ENCODE measurements around the gene NOTUM. TPM values are rescaled to one million over a fixed set of nuclear protein-coding genes. Genes with fewer than 3 reads are reported as not detected.

NOTUM gene
- total RNA-seq, result under 1 TPM; 0.41 to 0.49 TPM

DNA sequence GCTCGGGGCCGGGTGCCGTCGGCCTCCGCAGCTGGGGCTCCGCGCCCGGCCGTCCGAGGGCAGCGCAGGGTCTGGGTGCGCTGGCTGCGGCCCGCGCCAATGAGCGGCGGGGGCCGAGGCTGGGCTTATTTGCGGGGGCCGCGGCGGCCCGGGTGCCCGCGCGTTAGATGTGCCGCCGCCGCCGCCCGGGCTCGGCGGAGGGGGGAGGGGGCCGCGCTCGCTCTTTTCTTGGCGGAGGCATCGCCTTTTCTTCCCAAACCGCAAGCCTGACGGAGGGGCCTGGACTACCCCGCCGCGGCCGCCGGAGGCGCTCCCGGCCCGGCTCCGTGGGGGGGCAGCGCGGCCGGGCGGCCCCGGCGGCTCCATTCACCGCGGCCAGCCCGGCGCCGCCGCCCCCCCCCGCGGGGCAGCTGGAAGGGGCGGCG, at the start of gene NOTUM:
TSS of gene NOTUM (minus strand) at position 101 of the 425 bp plus-strand sequence. CDS start 278 bp downstream, outside the sequence.
- ATAC-seq (no peak), DNase-seq (no peak)
- peaks cover 21% of the 10 kb centered on the region for H3K27me3 Mint-ChIP-seq
- POLR2A ChIA-PET, result interaction anchor here (2.0 kb wide), 1 partner anchor 14 kb away, joined by 4 read pairs; no protein-coding TSS in a partner anchor
- no peaks in the 10 kb centered on the region for H3K36me3 Mint-ChIP-seq (ENCODE audit: low read depth)
- H3K9me3 Mint-ChIP-seq, result no peaks in the 10 kb centered on the region
- H3K27ac Mint-ChIP-seq, result no peak within 1 kb of the TSS
- TF ChIP-seq, protein P1, sequence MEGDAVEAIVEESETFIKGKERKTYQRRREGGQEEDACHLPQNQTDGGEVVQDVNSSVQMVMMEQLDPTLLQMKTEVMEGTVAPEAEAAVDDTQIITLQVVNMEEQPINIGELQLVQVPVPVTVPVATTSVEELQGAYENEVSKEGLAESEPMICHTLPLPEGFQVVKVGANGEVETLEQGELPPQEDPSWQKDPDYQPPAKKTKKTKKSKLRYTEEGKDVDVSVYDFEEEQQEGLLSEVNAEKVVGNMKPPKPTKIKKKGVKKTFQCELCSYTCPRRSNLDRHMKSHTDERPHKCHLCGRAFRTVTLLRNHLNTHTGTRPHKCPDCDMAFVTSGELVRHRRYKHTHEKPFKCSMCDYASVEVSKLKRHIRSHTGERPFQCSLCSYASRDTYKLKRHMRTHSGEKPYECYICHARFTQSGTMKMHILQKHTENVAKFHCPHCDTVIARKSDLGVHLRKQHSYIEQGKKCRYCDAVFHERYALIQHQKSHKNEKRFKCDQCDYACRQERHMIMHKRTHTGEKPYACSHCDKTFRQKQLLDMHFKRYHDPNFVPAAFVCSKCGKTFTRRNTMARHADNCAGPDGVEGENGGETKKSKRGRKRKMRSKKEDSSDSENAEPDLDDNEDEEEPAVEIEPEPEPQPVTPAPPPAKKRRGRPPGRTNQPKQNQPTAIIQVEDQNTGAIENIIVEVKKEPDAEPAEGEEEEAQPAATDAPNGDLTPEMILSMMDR (IDR thresholded peaks at IDR 0.05), result no peak
- CTCF ChIA-PET, result interaction anchor here (1.9 to 3.0 kb wide), 5 partner anchors 12 to 76 kb away, joined by 12 to 121 read pairs (median 16); partner anchors contain the start of genes ASPSCR1, CENPX, DCXR and LRRC45
- intact Hi-C loops (cut with micrococcal nuclease), result no loop called here
- peaks cover 4% of the 10 kb centered on the region for H3K4me1 Mint-ChIP-seq (ENCODE audit: low read depth)
- H3K4me3 Mint-ChIP-seq, result no peak within 1 kb of the TSS

DNA sequence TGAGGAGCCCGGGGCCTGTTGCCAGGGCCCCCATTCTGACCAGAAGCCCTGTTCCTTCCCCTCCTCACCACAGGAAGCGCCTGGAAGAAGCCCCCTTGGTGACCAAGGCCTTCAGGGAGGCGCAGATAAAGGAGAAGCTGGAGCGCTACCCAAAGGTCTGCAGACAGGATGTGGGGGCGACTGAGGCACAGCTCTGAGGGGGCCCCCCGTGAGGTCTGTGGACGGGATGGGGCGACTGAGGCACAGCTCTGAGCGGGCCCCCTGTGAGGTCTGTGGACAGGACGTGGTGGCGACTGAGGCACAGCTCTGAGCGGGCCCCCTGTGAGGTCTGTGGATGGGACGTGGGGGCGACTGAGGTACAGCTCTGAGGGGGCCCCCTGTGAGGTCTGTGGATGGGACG, 48.4 kb upstream of the NOTUM start:
- peak; percentile 67 for DNase-seq

DNA sequence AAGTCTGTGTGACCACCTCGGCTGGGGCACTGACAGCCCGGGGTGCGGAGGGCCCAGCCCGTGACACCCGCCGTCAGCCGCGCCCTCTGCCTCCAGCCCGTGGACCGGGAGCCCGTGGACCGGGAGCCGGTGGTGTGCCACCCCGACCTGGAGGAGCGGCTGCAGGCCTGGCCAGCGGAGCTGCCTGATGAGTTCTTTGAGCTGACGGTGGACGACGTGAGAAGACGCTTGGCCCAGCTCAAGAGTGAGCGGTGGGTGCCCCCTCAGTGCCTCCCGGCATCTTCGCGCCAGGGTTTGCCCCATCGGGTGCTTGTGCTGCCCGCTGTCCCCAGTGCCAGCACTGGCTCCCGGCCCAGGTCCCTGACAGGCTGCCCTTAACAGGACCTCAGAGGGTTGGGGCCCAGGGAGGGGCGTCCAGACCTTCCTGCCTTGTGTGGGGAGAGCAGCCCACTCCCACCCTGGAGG, 48.0 kb upstream of the NOTUM start:
- ATAC-seq (peak; percentile 10), DNase-seq (no peak)
- TF ChIP-seq, protein P1 (IDR thresholded peaks at IDR 0.05), result no peak
- no peak overlapping the region for H3K27ac Mint-ChIP-seq
- no peak overlapping the region for H3K4me3 Mint-ChIP-seq
- H3K4me1 Mint-ChIP-seq (ENCODE audit: low read depth), result peaks cover 6% of the 10 kb centered on the region
- intact Hi-C loops (cut with micrococcal nuclease), result no loop called here
- H3K36me3 Mint-ChIP-seq (ENCODE audit: low read depth), result no peaks in the 10 kb centered on the region
- H3K9me3 Mint-ChIP-seq, result no peaks in the 10 kb centered on the region
- ChIA-PET POLR2A (no interaction called here), CTCF (interaction anchor here (1.6 kb wide), 1 partner anchor 11 kb away, joined by 7 read pairs; no protein-coding TSS in a partner anchor)
- no peaks in the 10 kb centered on the region for H3K27me3 Mint-ChIP-seq

More for the DNA sequence above, 48.4 kb upstream of the NOTUM start:
- Mint-ChIP-seq H3K4me1 (ENCODE audit: low read depth) (peaks cover 6% of the 10 kb centered on the region), H3K9me3 (no peaks in the 10 kb centered on the region), H3K27ac (peak overlapping the region; percentile 30), H3K27me3 (no peaks in the 10 kb centered on the region), H3K4me3 (no peak overlapping the region), H3K36me3 (ENCODE audit: low read depth) (no peaks in the 10 kb centered on the region)
- POLR2A ChIA-PET, result no interaction called here
- peak; percentile 74 for ATAC-seq
- TF ChIP-seq, protein P1 (IDR thresholded peaks at IDR 0.05), result no peak
- CTCF ChIA-PET, result interaction anchor here (1.0 to 1.6 kb wide), 3 partner anchors 10 to 50 kb away, joined by 3 to 7 read pairs (median 4); no protein-coding TSS in a partner anchor
- intact Hi-C loops (cut with micrococcal nuclease), result no loop called here

DNA sequence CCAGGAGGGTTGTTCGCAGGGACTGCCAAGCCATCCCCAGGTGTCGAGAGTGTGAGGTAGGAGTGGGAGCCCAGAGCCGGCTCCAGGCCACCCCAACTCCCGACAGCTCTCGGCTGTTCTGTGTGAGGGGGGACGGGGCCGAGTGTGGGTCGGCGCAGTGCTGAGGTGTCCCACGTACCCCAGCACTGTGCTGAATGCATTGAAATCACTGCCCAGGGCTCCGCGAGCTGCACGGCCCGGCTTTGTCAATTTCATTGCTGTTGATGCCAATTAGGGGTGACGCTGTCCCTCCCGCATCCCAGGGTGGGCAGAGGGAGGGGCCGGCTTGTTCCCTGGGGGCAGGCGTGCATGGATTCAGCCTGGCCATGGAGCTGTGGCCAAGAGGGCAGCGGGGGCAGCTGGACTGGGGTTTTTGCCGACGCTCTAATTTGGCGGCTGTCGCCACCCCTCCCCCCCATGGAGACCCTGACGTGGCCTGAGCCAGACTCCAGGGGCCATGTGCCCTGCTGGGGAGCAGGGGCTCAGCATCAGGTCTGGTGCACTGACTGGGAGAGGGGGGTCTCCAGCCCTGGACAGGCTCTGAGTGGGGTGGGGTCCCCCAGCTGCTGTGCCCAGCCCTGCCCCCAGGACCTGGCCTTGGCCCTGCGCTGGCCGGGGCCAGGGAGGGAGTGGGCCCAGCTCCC, 47.4 kb upstream of the NOTUM start:
- DNase-seq (no peak), ATAC-seq (no peak)
- POLR2A ChIA-PET, result no interaction called here
- Mint-ChIP-seq H3K9me3 (no peaks in the 10 kb centered on the region), H3K27me3 (no peaks in the 10 kb centered on the region), H3K4me1 (ENCODE audit: low read depth) (peaks cover 6% of the 10 kb centered on the region), H3K4me3 (no peak overlapping the region), H3K27ac (no peak overlapping the region), H3K36me3 (ENCODE audit: low read depth) (no peaks in the 10 kb centered on the region)
- CTCF ChIA-PET, result no interaction called here
- TF ChIP-seq, protein P1 (IDR thresholded peaks at IDR 0.05), result no peak
- intact Hi-C loops (cut with micrococcal nuclease), result no loop called here

Measured in activated CD8-positive, alpha-beta T cell treated with anti-CD3 and anti-CD28 coated beads for 36 hours (primary cell).